ENCODE data around the gene VASH2. TPM values are rescaled to one million over a fixed set of nuclear protein-coding genes. Genes with fewer than 3 reads are reported as not detected.

Gene VASH2
- total and polyA plus RNA-seq, 2 of the 8 experiments (the other 6 are each of a cell fraction or from before 2014, with no cell fraction given) = 44.0 to 187 TPM

GRCh38 chr1:212928323-212929291 lies 21.7 kb upstream of the VASH2 start:
- H3K4ac ChIP-seq (replicated peaks; ENCODE audit: insufficient read length, low read depth, low read length) = peak overlapping the region; percentile 17
- H3K23me2 ChIP-seq (ENCODE audit: low read depth, low read length) = 0 out of 2 replicates have a peak, but pooled peaks cover 3% of the 10 kb centered on the region
- peak overlapping the region; percentile 5; the same call in 1 of the 2 replicates for H3K27ac ChIP-seq (ENCODE audit: low read depth, low read length)
- peak; percentile 79 for FAIRE-seq
- no peak overlapping the region for H2AFZ ChIP-seq (ENCODE audit: low read length)
- CTCF ChIA-PET (ENCODE audit: partially characterized antibody) = interaction anchor here (0.7 to 4.7 kb wide), 5 partner anchors 11 to 56 kb away, joined by 3 to 19 read pairs (median 6); partner anchors contain the start of gene VASH2
- no peaks in the 10 kb centered on the region; a peak in 1 of 4 replicates for H3K9me3 ChIP-seq (ENCODE audit: insufficient read depth in 2 of 2, low read depth in 1 of 2, low read length in 1 of 2)
- peak overlapping the region; percentile 50; the same call in 1 of the 2 replicates for H2BK15ac ChIP-seq (ENCODE audit: low read length)
- H3K79me1 ChIP-seq (ENCODE audit: low read depth, low read length) = no peaks in the 10 kb centered on the region
- peak overlapping the region; percentile 46 for H4K5ac ChIP-seq (ENCODE audit: insufficient read length, low read depth, low read length)
- 0 out of 7 replicates have a peak overlapping the region, but pooled peaks of 1 of the 4 experiments have one; percentile 20 for H3K9ac ChIP-seq (replicated peaks in 1 of 4; ENCODE audit: extremely low read depth in 1 of 4, low read depth in 3 of 4, low read length in 3 of 4)
- H4K91ac ChIP-seq (replicated peaks; ENCODE audit: insufficient read length, low read length) = peak overlapping the region; percentile 86
- POLR2A ChIA-PET (ENCODE audit: partially characterized antibody) = interaction anchor here (0.8 to 3.0 kb wide), 21 partner anchors 8 to 136 kb away, joined by 3 to 17 read pairs (median 5); partner anchors contain the start of gene VASH2
- 42% methylated on average over 10 of the region's 10 CpGs; no CpG with 5 or more reads in 1 of the 2 experiments for WGBS, 2 experiments (ENCODE audit: extremely low coverage in 1 of 2, insufficient coverage in 1 of 2, insufficient read length in 1 of 2, insufficient replicate concordance in 2 of 2, low coverage in 1 of 2, low lambda C conversion rate in 2 of 2, missing lambda C conversion rate in 1 of 2)
- peak overlapping the region; percentile 37 to 47 for H3K4me2 ChIP-seq (ENCODE audit: insufficient read depth in 1 of 2, low read depth in 2 of 2, low read length in 2 of 2)
- H4K20me1 ChIP-seq (replicated peaks in 1 of 2; ENCODE audit: control insufficient read depth in 1 of 2, insufficient read depth in 2 of 2, low read length in 2 of 2) = no peaks in the 10 kb centered on the region
- peak overlapping the region; percentile 100 for H2BK20ac ChIP-seq (ENCODE audit: low read length)
- peak overlapping the region; percentile 1 for H3K56ac ChIP-seq (replicated peaks; ENCODE audit: insufficient read length, low read depth, low read length)
- peak overlapping the region in 1 of 4 experiments; percentile 16; a peak in 1 of 8 replicates for H3K4me3 ChIP-seq (ENCODE audit: extremely low read depth in 1 of 4, insufficient read depth in 2 of 4, low read depth in 3 of 4, low read length in 4 of 4)
- no peaks in the 10 kb centered on the region for H3K79me2 ChIP-seq (ENCODE audit: control insufficient read depth in 1 of 2, insufficient read depth in 2 of 2, low read length in 2 of 2)
- H2BK12ac ChIP-seq (ENCODE audit: low read depth, low read length) = peak overlapping the region; percentile 94
- H4K8ac ChIP-seq (ENCODE audit: extremely low read depth, insufficient read depth, low read length) = 0 out of 2 replicates have a peak overlapping the region, but pooled peaks have one; percentile 53
- peak in 1 of 2 experiments; percentile 54 for DNase-seq (ENCODE audit: low read depth in 1 of 2, low spot score in 2 of 2)
- peaks cover 9 to 20% (median 14%) of the 10 kb centered on the region in 4 experiments for H3K4me1 ChIP-seq (replicated peaks in 1 of 4; ENCODE audit: control insufficient read depth in 3 of 4, insufficient read depth in 4 of 4, low read length in 3 of 4)
- H3K36me3 ChIP-seq (ENCODE audit: control insufficient read depth in 2 of 4, insufficient read depth in 4 of 4, low read length in 3 of 4) = no peaks in the 10 kb centered on the region
- H2AK5ac ChIP-seq (ENCODE audit: low read depth, low read length) = peak overlapping the region; percentile 77; the same call in 1 of the 2 replicates
- no peak overlapping the region for H3K23ac ChIP-seq (ENCODE audit: insufficient read length)
- peak overlapping the region; percentile 98; the same call in 1 of the 2 replicates for H2BK5ac ChIP-seq (ENCODE audit: low read depth, low read length)
- peak overlapping the region; percentile 84 for H3K18ac ChIP-seq (ENCODE audit: extremely low read depth, low read length)
- no peaks in the 10 kb centered on the region for H3K27me3 ChIP-seq (replicated peaks in 1 of 4; ENCODE audit: control insufficient read depth in 3 of 4, extremely low read depth in 1 of 4, insufficient read depth in 3 of 4, low read length in 3 of 4)
- H3K14ac ChIP-seq (ENCODE audit: insufficient read length) = no peak overlapping the region
- H2BK120ac ChIP-seq (replicated peaks; ENCODE audit: low read depth, low read length) = peak overlapping the region; percentile 26
- TF ChIP-seq CREB1 (IDR thresholded peaks at IDR 0.05) (no peak), EGR1 (IDR thresholded peaks at IDR 0.05; ENCODE audit: borderline replicate concordance, low read depth, low read length) (no peak), SIN3A (conservative IDR thresholded peaks at IDR 0.05 in 1 of 2, IDR thresholded peaks at IDR 0.05 in 1 of 2; ENCODE audit: low read depth in 1 of 2, low read length in 2 of 2) (peak; percentile 26 to 60; a peak in 1 of 4 replicates), ASH2L (IDR thresholded peaks at IDR 0.05; ENCODE audit: low read length) (peak; percentile 31), MAFK (IDR thresholded peaks at IDR 0.05; ENCODE audit: low read depth, low read length) (peak; percentile 29; the same call in 1 of the 2 replicates), ATF3 (IDR thresholded peaks at IDR 0.05; ENCODE audit: insufficient read depth, low read depth, low read length) (no peak), RNF2 (IDR thresholded peaks at IDR 0.05; ENCODE audit: borderline replicate concordance, low read depth, low read length, missing control alignments, poor library complexity, severe bottlenecking) (no peak), KDM1A (IDR thresholded peaks at IDR 0.05; ENCODE audit: borderline replicate concordance, low read length) (no peak), CEBPB (IDR thresholded peaks at IDR 0.05; ENCODE audit: low read depth, low read length) (no peak)
